Hypothalamus (tissue), 51 donors: Measurements from ENCODE around the gene SLC45A1.

Source experiments
- DNase-seq, 51 donors: peaks; one replicate each; lab custom pipeline; 2025; lab: John Stamatoyannopoulos, UW

Gene SLC45A1

GRCh38 chr1:8334106-8334851, 16.4 kb downstream of the SLC45A1 start:
- no peak for DNase-seq

DNA sequence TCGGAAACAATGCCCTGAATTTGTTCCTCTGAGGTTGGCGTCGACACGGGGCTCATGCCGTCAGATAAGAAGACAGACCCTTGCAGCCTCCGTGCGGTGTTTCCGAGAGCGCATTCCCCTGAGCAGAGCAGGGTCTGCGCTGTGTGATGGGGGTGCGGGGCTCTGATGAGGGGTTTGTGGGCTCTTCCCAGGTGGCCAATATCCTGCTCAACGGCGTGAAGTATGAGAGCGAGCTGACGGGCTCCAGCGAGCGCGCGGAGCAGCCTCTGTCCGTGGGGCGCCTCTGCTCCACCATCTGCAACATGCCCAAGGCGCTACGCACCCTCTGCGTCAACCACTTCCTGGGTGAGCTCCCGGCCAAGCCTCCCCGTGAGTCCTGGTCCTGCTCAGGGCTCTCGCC, 17.3 kb downstream of the SLC45A1 start:
- DNase-seq, result no peak

- DNase-seq, result no peak
These were observed 20.0 kb downstream of the SLC45A1 start for GRCh38 chr1:8337776-8338525.

DNA sequence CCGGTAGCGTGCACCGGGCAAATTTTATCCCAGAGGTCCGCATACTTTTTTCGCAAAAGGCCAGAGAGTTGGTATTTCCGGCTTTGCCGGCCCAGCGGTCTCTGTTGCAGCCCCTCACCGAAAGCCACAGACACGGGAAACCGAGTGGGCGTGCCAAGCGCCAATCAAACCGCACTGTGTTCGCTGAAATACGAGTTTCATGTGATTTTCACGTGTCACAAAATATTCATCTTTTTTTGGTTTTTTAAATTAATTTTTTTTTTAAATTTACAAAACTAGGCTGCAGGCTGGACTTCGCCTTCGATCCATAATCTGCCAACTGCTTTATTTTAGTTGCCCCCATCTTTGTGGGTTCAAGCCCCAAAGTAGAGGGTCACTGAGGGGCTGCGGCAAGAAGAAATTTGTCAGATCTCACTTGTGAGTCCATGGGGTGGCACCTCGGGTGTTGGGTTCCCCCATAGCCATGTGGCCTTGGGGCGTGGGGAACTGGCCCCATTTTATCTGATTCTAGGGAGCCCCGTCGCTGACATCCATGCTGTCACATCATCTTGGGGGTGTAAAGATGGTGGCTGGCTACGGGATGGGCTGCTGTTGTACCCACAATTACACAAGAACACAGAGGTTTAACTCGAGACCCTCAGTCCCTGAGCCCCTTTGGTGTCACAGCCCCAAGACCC, 20.8 kb downstream of the SLC45A1 start:
- DNase-seq, result no peak

GRCh38 chr1:8339203-8339600, 21.3 kb downstream of the SLC45A1 start:
- DNase-seq, result no peak

DNA sequence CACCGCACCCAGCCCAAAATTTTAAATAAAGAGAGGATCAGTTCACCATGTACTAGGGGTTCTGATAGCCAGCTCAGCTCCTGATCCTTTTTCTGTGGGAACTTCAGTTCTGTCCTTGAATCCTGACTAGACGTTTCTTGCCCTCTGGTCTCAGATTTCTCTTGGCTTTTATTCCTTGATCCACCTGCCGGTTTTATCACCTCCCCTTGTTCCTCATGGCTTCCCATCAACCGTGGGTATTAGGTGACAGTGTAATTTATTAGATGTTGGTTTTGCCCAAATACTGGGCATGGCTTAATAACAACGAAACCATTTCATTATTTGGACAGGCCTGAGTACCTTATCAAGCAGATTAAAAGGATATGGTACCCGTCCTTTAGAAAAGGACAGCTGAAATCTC, 22.5 kb downstream of the SLC45A1 start:
- no peak for DNase-seq

DNA sequence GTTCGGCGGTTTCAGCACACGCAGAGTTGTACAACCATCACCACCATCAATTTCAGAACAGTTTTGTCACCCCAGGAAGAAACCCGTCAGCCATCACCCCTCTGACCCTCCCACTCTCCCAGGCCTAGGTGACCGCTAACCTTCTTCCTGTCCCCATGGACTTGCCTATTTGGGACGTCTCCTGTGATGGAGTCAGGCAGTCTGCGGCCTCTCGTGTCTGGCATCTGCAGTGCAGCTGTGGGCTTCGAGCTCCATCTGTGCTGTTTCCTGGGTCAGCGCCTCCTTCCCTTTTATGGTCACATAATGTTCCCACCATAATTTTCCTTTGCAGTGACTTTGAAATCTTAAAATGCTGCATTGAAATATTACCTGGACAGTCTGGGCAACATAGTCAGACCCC, 24.4 kb downstream of the SLC45A1 start:
- no peak for DNase-seq

- no peak for DNase-seq
These were observed 25.1 kb downstream of the SLC45A1 start for GRCh38 chr1:8343044-8343443.

GRCh38 chr1:8343464-8344001, 25.6 kb downstream of the SLC45A1 start:
- peak in 4 of 51 donors; percentile 16 to 23 (median 18) for DNase-seq

DNA sequence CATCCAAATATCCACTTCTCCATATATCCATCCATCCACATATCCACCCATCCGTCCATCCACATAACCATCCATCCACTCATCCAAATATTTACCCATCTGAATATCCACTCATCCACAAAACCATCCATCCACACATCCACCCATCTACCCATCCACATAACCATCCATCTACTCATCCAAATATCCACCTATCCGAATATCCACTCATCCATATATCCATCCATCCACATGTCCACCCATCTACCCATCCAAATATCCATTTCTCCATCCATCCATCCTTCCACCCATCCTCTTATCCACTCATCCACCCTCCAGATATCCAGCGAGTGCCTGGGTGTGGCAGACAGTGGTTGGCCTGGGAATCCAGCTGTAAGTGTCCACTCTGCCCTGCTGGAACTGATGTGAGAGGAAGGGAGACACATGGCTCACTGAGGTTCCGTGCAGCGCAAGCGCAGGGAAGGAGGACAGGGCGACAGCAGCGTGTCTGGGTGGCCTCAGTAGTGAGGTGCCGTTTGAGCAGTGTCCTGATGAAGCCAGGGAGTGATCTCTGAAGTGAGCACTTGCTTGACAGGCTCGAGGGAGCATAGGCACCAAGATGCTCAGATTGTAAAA, 27.1 kb downstream of the SLC45A1 start:
- no peak for DNase-seq

DNA sequence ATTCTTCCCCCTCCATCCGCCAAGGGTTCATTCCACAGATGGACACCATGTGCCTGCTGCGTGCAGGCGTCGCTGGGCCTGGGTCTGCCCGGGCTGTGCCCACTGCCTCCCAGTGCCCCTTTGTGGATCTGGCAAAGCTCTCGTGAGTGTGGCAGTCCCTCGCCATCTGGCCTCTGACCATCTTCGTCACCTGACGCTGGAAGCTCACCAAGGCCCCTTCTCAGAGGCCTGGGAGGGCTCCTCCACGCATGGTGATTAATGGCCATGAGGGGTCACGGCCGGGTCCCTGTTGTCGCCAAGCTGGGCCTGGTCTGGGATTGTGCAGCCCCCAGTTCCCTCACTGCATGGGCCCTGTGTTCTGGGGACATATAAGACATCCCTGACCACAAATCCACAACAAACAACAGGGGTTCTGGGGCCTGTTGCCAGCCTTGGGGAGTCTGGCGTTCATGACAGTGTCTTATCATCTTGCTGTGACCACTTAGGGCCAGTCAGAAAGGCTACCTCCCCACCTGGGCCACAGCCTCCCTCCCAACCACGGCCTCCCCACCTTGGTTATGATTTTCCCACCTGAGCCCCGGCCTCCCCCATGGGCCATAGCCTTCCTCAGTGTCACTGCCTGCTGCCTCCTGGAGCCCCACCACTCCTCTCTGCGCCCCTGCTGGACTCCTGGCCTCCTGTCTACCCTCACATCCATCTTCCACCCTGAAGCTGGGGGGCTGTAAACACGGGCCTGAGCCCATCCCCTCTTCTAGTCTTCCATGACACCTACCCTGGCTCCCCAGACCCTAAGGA, 27.9 kb downstream of the SLC45A1 start:
- DNase-seq, result no peak

- no peak for DNase-seq
These were observed 29.7 kb downstream of the SLC45A1 start for GRCh38 chr1:8347635-8348034.

GRCh38 chr1:8348047-8348776, 30.3 kb downstream of the SLC45A1 start:
- no peak for DNase-seq

DNA sequence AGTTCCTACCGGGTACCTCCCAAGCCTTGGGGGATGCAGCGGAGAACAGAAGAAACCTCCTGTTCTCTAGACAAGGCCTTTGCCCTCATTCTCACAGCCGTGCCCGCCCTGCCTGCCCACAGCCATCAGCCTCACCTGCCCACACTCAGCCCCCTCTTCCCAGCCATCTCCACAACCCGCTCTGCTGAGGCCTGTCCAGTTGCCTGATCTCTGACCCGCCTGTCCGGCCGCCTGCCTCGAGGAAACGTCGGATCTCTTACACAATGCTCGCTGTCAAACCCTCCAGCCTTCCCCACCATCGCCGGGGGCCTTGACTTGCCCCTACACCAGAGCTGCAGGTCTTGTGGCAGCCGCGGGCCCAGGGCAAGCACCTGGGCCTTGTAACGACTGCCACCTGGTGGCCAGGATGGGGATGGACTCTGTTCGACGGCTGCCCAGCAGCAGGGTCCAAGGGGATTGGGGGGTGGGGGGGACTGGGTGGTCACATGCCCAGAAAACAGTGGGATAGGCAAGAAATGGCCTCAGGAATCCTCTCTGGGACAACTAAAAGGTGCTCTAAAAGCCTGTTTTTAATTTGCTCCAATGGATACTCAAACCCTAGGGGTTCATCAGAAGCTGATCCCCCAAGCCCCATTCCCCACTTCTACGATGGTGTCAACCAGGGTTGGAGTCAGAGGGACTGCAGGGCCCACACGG, 31.0 kb downstream of the SLC45A1 start:
- peak in 33 of 51 donors; percentile 7 to 66 (median 31) for DNase-seq

- no peak for DNase-seq
These were observed 31.6 kb downstream of the SLC45A1 start for GRCh38 chr1:8349473-8349865.

DNA sequence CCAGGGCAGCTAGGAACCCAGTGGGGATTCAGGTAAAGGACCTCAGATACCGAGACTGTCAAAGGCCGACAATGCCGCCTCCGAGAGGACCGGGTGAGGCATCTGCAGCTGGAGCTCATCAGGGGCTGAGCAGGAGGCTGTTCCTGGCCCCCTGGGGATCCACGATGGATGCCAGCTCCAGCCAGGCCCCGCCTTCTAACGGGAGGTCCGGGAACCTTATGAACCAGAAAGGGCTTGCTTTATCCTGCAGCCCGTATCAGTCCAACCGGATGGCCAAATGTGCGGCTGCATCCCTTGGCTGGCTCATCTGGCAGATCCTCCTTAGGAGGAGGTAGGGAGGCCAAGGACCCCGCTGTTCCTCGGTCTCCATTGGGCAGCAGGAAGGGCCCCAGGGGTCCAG, 32.0 kb downstream of the SLC45A1 start:
- DNase-seq, result no peak

DNA sequence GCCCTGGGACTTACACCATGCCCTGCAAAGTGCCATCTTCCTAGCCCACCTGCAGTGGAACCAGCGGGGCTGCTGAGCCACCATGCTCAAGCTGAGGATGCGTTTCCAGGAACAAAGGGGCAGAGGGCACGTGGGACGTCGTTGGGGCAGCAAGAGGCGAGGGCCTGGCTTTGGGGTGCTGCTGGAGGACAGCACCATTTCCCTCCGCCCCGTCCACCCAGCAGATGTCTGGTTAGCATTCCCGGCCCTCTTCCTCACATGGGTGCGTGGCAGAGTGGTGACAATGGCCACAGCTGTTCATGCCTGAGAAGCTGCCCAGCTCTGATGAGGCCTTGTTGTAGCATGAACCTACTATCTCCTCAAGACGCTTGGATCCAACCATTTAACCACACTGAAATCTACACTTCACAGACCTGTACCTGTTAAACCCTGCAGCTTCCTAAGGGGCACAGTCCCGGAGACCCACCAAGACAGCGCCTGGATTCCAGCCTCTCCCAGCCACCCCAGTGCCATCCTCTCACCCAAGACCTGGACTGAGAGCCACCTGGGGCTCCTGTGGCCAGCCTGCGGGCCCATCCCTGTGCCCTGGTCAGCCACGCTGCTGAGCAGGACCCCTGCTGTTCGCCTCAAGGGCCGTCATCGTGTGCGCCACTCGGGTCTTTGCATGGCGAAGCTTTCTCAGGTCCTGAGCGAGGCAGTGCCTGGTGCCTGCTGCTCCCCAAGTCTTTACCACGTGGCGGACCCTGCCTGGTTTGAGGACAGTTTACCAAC, 33.2 kb downstream of the SLC45A1 start:
- peak in 4 of 51 donors; percentile 28 to 44 (median 36) for DNase-seq
